Urinary bladder (tissue), 4 donors: ENCODE results near the gene OPRL1. TPM values are rescaled to one million over a fixed set of nuclear protein-coding genes. Genes with fewer than 3 reads are reported as not detected.

Experiments used
- DNase-seq: peaks from one replicate; pipeline ENCODE4 v3.0.0-alpha.2; 2015; ENCODE audit errors: extremely low spot score
- H3K27ac ChIP-seq: one replicate; pipeline ENCODE4 v1.5.1; 2013; ENCODE audit warnings: low read depth, mild to moderate bottlenecking, moderate library complexity
- H3K36me3 ChIP-seq: one replicate; pipeline ENCODE4 v1.6.1; 2013; ENCODE audit warnings: mild to moderate bottlenecking, moderate library complexity; ENCODE audit not compliant: insufficient read depth
- H3K4me1 ChIP-seq: one replicate; pipeline ENCODE4 v1.6.1; 2013; ENCODE audit warnings: mild to moderate bottlenecking, moderate library complexity; ENCODE audit not compliant: insufficient read depth
- H3K4me3 ChIP-seq: one replicate; pipeline ENCODE4 v1.5.1; 2013; ENCODE audit warnings: low read depth, low read length
- WGBS: extraction: QIAGEN DNeasy Blood & Tissue Kit; methylation state at CpG from one replicate; pipeline ENCODE4 v1.1.7; 2013; 5-methylcytosine and 5-hydroxymethylcytosine counted together
- polyA plus RNA-seq: library from polyadenylated mRNA; stranded (reverse); fragments of 200-250 nt; gene quantifications from one replicate; pipeline ENCODE4 v1.2.3, GENCODE V29; 2013
- small RNA-seq: library from RNA; depleted of rRNA; stranded (forward); fragments of <200 nt; gene quantifications from one replicate; pipeline ENCODE3, GENCODE V24; 2014
- total RNA-seq: library from RNA; depleted of rRNA; stranded (reverse); fragments of >200 nt; gene quantifications from one replicate; pipeline ENCODE4 v1.2.3, GENCODE V29; 2014
- donor health status: healthy with polysubstance abuse.
- donor health status: healthy.

The OPRL1 gene
- total and polyA plus RNA-seq, 2 donors = 0.67 to 1.1 TPM

GRCh38 chr20:64149141-64149540 lies 69.3 kb downstream of the OPRL1 start:
- 84% methylated on average over 7 of the region's 7 CpGs for WGBS
- DNase-seq = no peak
- H3K27ac ChIP-seq = no peak overlapping the region
- H3K4me1 ChIP-seq = no peaks in the 10 kb centered on the region
- no peak overlapping the region for H3K4me3 ChIP-seq
- no peaks in the 10 kb centered on the region for H3K36me3 ChIP-seq

DNA sequence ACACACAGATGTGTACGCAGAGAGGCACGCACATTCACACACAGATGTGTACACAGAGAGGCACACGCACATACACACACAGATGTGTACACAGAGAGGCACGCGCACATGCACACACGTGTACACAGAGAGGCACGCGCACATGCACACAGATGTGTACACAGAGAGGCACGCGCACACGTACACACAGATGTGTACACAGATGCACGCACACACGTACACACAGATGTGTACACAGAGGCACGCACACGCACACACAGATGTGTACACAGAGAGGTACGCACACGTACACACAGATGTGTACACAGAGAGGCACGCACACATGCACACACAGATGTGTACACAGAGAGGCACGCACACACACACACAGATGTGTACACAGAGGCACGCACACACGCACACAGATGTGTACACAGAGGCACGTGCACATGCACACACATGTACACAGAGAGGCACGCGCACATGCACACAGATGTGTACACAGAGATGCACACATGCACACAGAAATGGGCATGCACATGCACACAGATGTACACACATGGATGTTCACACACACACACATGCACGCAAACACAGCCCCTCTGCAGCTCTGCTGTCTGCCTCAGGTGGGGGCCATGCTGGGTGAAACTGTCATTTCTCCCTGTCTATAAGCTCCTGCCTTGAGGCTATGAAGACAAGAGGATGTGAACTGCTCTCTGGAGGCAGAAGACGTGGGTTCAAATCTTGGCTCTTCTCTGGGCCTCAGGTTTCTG lies 70.1 kb downstream of the OPRL1 start:
- Histone ChIP-seq H3K27ac (no peak overlapping the region), H3K36me3 (no peaks in the 10 kb centered on the region), H3K4me3 (no peak overlapping the region), H3K4me1 (no peaks in the 10 kb centered on the region)
- DNase-seq = no peak
- 88% methylated on average over 26 of the region's 26 CpGs for WGBS

Small RNA genes lying within 50 kb of the gene (small RNA-seq; reads per million reads assigned to genes)
- not detected for gene AL355803.1
- gene MIR6813 = not detected

Other genes starting within 250 kb of the OPRL1 start
- gene ZBTB46, start 248.8 kb upstream of the OPRL1 start, total RNA-seq = 10.6 TPM
- gene ZBTB46, start 248.8 kb upstream of the OPRL1 start, polyA plus RNA-seq = 6.7 TPM
- not detected for gene ABHD16B, start 218.6 kb upstream of the OPRL1 start, total RNA-seq
- 0.68 TPM for gene ABHD16B, start 218.6 kb upstream of the OPRL1 start, polyA plus RNA-seq
- 53.7 TPM for gene TPD52L2, start 214.8 kb upstream of the OPRL1 start, total RNA-seq
- 132 TPM for gene TPD52L2, start 214.8 kb upstream of the OPRL1 start, polyA plus RNA-seq
- gene DNAJC5, start 185.0 kb upstream of the OPRL1 start, total RNA-seq = 18.7 TPM
- gene DNAJC5, start 185.0 kb upstream of the OPRL1 start, polyA plus RNA-seq = 31.8 TPM
- gene UCKL1, start 123.7 kb upstream of the OPRL1 start, total RNA-seq = 20.1 TPM
- gene UCKL1, start 123.7 kb upstream of the OPRL1 start, polyA plus RNA-seq = 41.2 TPM
- 8.7 TPM for gene ZNF512B, start 110.2 kb upstream of the OPRL1 start, total RNA-seq
- gene ZNF512B, start 110.2 kb upstream of the OPRL1 start, polyA plus RNA-seq = 13.8 TPM
- gene SAMD10, start 100.4 kb upstream of the OPRL1 start, total RNA-seq = 1.8 TPM
- 3.8 TPM for gene SAMD10, start 100.4 kb upstream of the OPRL1 start, polyA plus RNA-seq
- 44.1 TPM for gene PRPF6, start 99.0 kb upstream of the OPRL1 start, total RNA-seq
- 71.8 TPM for gene PRPF6, start 99.0 kb upstream of the OPRL1 start, polyA plus RNA-seq
- 0.95 TPM for gene C20orf204, start 43.9 kb upstream of the OPRL1 start, total RNA-seq
- 0.71 TPM for gene C20orf204, start 43.9 kb upstream of the OPRL1 start, polyA plus RNA-seq
- gene SOX18, start 30.4 kb upstream of the OPRL1 start, total RNA-seq = 4.5 TPM
- gene SOX18, start 30.4 kb upstream of the OPRL1 start, polyA plus RNA-seq = 66.0 TPM
- gene TCEA2, start 16.9 kb upstream of the OPRL1 start, total RNA-seq = 18.2 TPM
- 69.0 TPM for gene TCEA2, start 16.9 kb upstream of the OPRL1 start, polyA plus RNA-seq
- gene RGS19, start 564 bp upstream of the OPRL1 start, total RNA-seq = 7.8 TPM
- 11.6 TPM for gene RGS19, start 564 bp upstream of the OPRL1 start, polyA plus RNA-seq
- not detected for gene LKAAEAR1, start 4.3 kb downstream of the OPRL1 start, total RNA-seq
- 0.48 TPM for gene LKAAEAR1, start 4.3 kb downstream of the OPRL1 start, polyA plus RNA-seq
- gene NPBWR2, start 27.5 kb downstream of the OPRL1 start, total RNA-seq = not detected
- gene NPBWR2, start 27.5 kb downstream of the OPRL1 start, polyA plus RNA-seq = not detected
- gene MYT1, start 84.4 kb downstream of the OPRL1 start, total RNA-seq = 0.48 TPM
- gene MYT1, start 84.4 kb downstream of the OPRL1 start, polyA plus RNA-seq = 0.13 TPM
- 93.9 TPM for gene PCMTD2, start 175.7 kb downstream of the OPRL1 start, total RNA-seq
- 39.1 TPM for gene PCMTD2, start 175.7 kb downstream of the OPRL1 start, polyA plus RNA-seq